HepG2 (cell line): ENCODE measurements around the gene MEPCE. TPM values are rescaled to one million over a fixed set of nuclear protein-coding genes. Genes with fewer than 3 reads are reported as not detected.
A peak's percentile ranks its signal among the peaks of the same experiment; 100 is the strongest.

Source experiments
- ARHGAP35 ChIP-seq: sonication (generic); formaldehyde crosslinking; IDR thresholded peaks from 2 replicates; pipeline ENCODE4 v1.9.0; 2022; ENCODE audit warnings: mild to moderate bottlenecking, inconsistent platforms, moderate library complexity, missing genetic modification reagents, borderline replicate concordance
- ESRRA ChIP-seq: sonication (generic); formaldehyde crosslinking; IDR thresholded peaks from 2 replicates; pipeline ENCODE4 v1.5.1; 2020; ENCODE audit warnings: mild to moderate bottlenecking, low read depth, missing genetic modification reagents
- HNRNPL ChIP-seq: fragments of 200-400 bp; formaldehyde crosslinking; IDR thresholded peaks from 2 replicates; pipeline ENCODE4 v1.6.1; 2017; ENCODE audit warnings: mild to moderate bottlenecking, low read depth, low read length
- NFRKB ChIP-seq: fragments of 450-650 bp; IDR thresholded peaks from 2 replicates; pipeline ENCODE4 v1.6.1; 2017
- NR2F1 ChIP-seq, 2 experiments: fragments of 450-650 bp in 1 of 2; formaldehyde crosslinking in 1 of 2; IDR thresholded peaks; 2 replicates each; pipeline versions ENCODE4 v1.5.0 to v1.6.1; 2016 to 2020; ENCODE audit warnings: mild to moderate bottlenecking in 1 of 2, missing compliant biosample characterization in 1 of 2, missing genetic modification reagents in 1 of 2, moderate library complexity in 1 of 2
- RFXANK ChIP-seq: IDR thresholded peaks from 2 replicates; pipeline ENCODE4 v1.6.1; 2016
- SIX4 ChIP-seq: sonication (generic); formaldehyde crosslinking; IDR thresholded peaks from 2 replicates; pipeline ENCODE4 v1.4.0; 2020; ENCODE audit warnings: missing genetic modification reagents
- STAT6 ChIP-seq: sonication (generic); formaldehyde crosslinking; IDR thresholded peaks from 2 replicates; pipeline ENCODE4 v1.4.0; 2020; ENCODE audit warnings: missing genetic modification reagents, mild to moderate bottlenecking, borderline replicate concordance
- ZBED4 ChIP-seq: sonication (generic); formaldehyde crosslinking; IDR thresholded peaks from 2 replicates; pipeline ENCODE4 v1.4.0; 2020; ENCODE audit warnings: missing genetic modification reagents, borderline replicate concordance
- ZFYVE20 ChIP-seq: sonication (generic); formaldehyde crosslinking; IDR thresholded peaks from 2 replicates; pipeline ENCODE4 v1.8.0; 2023; ENCODE audit warnings: low read depth, mild to moderate bottlenecking, moderate library complexity, missing genetic modification reagents, borderline replicate concordance
- ZMYM3 ChIP-seq: sonication (generic); formaldehyde crosslinking; IDR thresholded peaks from 2 replicates; pipeline ENCODE4 v1.5.1; 2020; ENCODE audit warnings: mild to moderate bottlenecking, missing genetic modification reagents
- ZNF251 ChIP-seq: sonication (generic); formaldehyde crosslinking; IDR thresholded peaks from 2 replicates; pipeline ENCODE4 v1.9.0; 2021; ENCODE audit warnings: mild to moderate bottlenecking, missing genetic modification reagents
- ZNF468 ChIP-seq: sonication (generic); formaldehyde crosslinking; IDR thresholded peaks from 2 replicates; pipeline ENCODE4 v1.8.0; 2022; ENCODE audit warnings: mild to moderate bottlenecking, moderate library complexity, missing genetic modification reagents
- ZNF572 ChIP-seq: sonication (generic); formaldehyde crosslinking; IDR thresholded peaks from 2 replicates; pipeline ENCODE4 v1.5.1; 2020; ENCODE audit warnings: mild to moderate bottlenecking, missing genetic modification reagents
- ZNF619 ChIP-seq: sonication (generic); formaldehyde crosslinking; IDR thresholded peaks from 2 replicates; pipeline ENCODE4 v1.4.0; 2020; ENCODE audit warnings: mild to moderate bottlenecking, missing genetic modification reagents
- polyA plus RNA-seq, 8 experiments: library from polyadenylated mRNA; depleted of rRNA in 3 of 8; stranded (reverse) in 7 of 8; unstranded in 1 of 8; fragments of >200 nt; fragmentation: Illumina TruSeq in 4 of 8; extraction: Trizol in 4 of 8; gene quantifications; 2 replicates each; pipeline versions ENCODE4 v1.2.1 to v1.2.3, GENCODE V29; 2011 to 2016; ENCODE audit warnings: low read depth in 4 of 8, missing spikeins in 1 of 8, mixed read lengths in 1 of 8; ENCODE audit not compliant: insufficient read depth in 1 of 8
- total RNA-seq, 5 experiments: library from RNA; depleted of rRNA; stranded (reverse); fragments of >200 nt; fragmentation: Illumina TruSeq; extraction: Trizol; gene quantifications; 2 replicates each; pipeline ENCODE4 v1.2.3, GENCODE V29; 2016; ENCODE audit warnings: low read depth in 1 of 5
- TF ChIP-seq, protein P1 (sequence below): sonication (generic); formaldehyde crosslinking; IDR thresholded peaks from 2 replicates; pipeline ENCODE4 v1.4.0; 2020; ENCODE audit warnings: mild to moderate bottlenecking, missing genetic modification reagents
- TF ChIP-seq, protein P2 (sequence below): fragments of 450-650 bp; IDR thresholded peaks from 2 replicates; pipeline ENCODE4 v1.6.1; 2016
- TF ChIP-seq, protein P3 (sequence below): sonication (generic); formaldehyde crosslinking; IDR thresholded peaks from 2 replicates; pipeline ENCODE4 v1.4.0; 2020; ENCODE audit warnings: missing genetic modification reagents

The MEPCE gene
- total and polyA plus RNA-seq, 2 of the 13 experiments (the other 11 are each of a cell fraction or from before 2014, with no cell fraction given) = 12.3 to 26.0 TPM

DNA sequence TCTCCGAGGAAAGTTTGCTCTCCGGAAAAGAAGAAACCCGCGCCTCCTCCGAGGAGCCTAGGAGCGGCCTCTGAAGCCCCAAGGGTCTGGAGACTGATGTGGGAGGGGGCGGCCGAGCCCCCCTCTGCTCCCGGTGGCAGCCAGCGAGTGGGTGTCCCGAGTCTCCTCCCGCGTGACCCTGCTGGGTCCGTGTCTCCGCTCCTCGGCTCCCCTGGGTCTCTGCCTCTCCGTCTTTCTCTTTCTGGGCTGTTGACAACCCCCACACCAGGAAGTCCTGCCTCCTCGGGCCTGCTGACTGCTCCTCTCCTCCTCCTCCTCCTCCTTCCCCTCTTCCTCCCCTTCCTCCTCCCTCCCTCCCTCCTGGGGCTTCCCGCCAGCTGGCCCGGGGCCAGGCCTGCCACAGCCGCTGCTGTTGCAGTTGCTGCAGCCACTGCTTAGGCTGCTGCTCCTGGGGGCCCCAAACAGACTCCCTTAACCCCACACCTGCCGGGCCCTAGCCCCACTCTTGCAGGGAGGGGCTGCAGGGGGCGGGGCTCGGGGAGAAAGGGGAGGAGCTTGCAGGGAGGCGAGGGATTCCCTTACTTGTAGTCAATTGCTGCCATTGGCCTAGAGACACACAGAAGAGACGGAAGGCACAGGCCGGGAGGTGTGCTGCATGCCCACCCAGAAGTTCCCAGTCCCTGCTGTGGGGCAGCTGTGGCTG is 49.5 kb downstream of the MEPCE start, which contains the start of gene TSC22D4 (continued):
- TF ChIP-seq ARHGAP35 (no peak), ZFYVE20 (CRISPR knock-in tag) (no peak), ZBED4 (CRISPR knock-in tag) (no peak), NFRKB (no peak), ESRRA (CRISPR knock-in tag) (no peak), ZNF251 (CRISPR knock-in tag) (no peak), RFXANK (CRISPR knock-in tag) (no peak), NR2F1 (CRISPR knock-in tag; IDR thresholded peaks at IDR 0.05) (no peak), ZNF572 (CRISPR knock-in tag) (no peak), ZNF468 (no peak), ZMYM3 (CRISPR knock-in tag) (peak; percentile 74; the same call in 1 of the 2 replicates), STAT6 (CRISPR knock-in tag) (no peak), HNRNPL (no peak), SIX4 (no peak), ZNF619 (CRISPR knock-in tag) (no peak)
- TF ChIP-seq, protein P1, sequence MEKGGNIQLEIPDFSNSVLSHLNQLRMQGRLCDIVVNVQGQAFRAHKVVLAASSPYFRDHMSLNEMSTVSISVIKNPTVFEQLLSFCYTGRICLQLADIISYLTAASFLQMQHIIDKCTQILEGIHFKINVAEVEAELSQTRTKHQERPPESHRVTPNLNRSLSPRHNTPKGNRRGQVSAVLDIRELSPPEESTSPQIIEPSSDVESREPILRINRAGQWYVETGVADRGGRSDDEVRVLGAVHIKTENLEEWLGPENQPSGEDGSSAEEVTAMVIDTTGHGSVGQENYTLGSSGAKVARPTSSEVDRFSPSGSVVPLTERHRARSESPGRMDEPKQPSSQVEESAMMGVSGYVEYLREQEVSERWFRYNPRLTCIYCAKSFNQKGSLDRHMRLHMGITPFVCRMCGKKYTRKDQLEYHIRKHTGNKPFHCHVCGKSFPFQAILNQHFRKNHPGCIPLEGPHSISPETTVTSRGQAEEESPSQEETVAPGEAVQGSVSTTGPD (CRISPR knock-in tag) = no peak
- TF ChIP-seq, protein P2, sequence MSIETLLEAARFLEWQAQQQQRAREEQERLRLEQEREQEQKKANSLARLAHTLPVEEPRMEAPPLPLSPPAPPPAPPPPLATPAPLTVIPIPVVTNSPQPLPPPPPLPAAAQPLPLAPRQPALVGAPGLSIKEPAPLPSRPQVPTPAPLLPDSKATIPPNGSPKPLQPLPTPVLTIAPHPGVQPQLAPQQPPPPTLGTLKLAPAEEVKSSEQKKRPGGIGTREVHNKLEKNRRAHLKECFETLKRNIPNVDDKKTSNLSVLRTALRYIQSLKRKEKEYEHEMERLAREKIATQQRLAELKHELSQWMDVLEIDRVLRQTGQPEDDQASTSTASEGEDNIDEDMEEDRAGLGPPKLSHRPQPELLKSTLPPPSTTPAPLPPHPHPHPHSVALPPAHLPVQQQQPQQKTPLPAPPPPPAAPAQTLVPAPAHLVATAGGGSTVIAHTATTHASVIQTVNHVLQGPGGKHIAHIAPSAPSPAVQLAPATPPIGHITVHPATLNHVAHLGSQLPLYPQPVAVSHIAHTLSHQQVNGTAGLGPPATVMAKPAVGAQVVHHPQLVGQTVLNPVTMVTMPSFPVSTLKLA = no peak
- TF ChIP-seq, protein P3, sequence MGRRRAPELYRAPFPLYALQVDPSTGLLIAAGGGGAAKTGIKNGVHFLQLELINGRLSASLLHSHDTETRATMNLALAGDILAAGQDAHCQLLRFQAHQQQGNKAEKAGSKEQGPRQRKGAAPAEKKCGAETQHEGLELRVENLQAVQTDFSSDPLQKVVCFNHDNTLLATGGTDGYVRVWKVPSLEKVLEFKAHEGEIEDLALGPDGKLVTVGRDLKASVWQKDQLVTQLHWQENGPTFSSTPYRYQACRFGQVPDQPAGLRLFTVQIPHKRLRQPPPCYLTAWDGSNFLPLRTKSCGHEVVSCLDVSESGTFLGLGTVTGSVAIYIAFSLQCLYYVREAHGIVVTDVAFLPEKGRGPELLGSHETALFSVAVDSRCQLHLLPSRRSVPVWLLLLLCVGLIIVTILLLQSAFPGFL (CRISPR knock-in tag) = no peak
